SU-DHL-6 (cell line): ENCODE results near the gene OR2V2.

Experiments used
- CTCF ChIP-seq: fragments of 200-600 bp; sonication (generic); IDR thresholded peaks from one replicate; pipeline ENCODE4 v1.5.1; 2017; ENCODE audit warnings: antibody characterized with exemption, mild to moderate bottlenecking, low read length, moderate library complexity; ENCODE audit not compliant: insufficient read depth, poor library complexity, severe bottlenecking
- EZH2phosphoT487 ChIP-seq: fragments of 200-600 bp; sonication (generic), shearing (Covaris generic); conservative IDR thresholded peaks from 2 replicates; pipeline ENCODE4 v1.6.1; 2018; ENCODE audit warnings: mild to moderate bottlenecking, antibody characterized with exemption, low read length, moderate library complexity, mixed read lengths

- no peak for TF ChIP-seq CTCF
- no peak for TF ChIP-seq EZH2phosphoT487
Observed at GRCh38 chr5:181207214-181207959, 60.0 kb downstream of the OR2V2 start.
